Colonic mucosa (tissue), 4 donors: ENCODE results near the gene ELOA. TPM values are rescaled to one million over a fixed set of nuclear protein-coding genes. Genes with fewer than 3 reads are reported as not detected.

Experiments
- DNase-seq: peaks from one replicate; pipeline ENCODE4 v3.0.0-alpha.2; 2020
- H3K27ac ChIP-seq: fragments of 200-600 bp; one replicate; pipeline ENCODE4 v1.8.0; 2021
- H3K27me3 ChIP-seq: fragments of 200-600 bp; one replicate; pipeline ENCODE4 v1.8.0; 2021
- H3K36me3 ChIP-seq: fragments of 200-600 bp; one replicate; pipeline ENCODE4 v1.8.0; 2021
- H3K4me1 ChIP-seq: fragments of 200-600 bp; one replicate; pipeline ENCODE4 v1.8.0; 2021; ENCODE audit warnings: mild to moderate bottlenecking
- H3K4me3 ChIP-seq: fragments of 200-600 bp; one replicate; pipeline ENCODE4 v1.8.0; 2021
- H3K9ac ChIP-seq, 2 donors: one replicate each; pipeline ENCODE4 v1.7.0; 2013; ENCODE audit warnings: control low read depth in 2 of 2, low read depth in 2 of 2, low read length in 2 of 2
- H3K9me3 ChIP-seq: fragments of 200-600 bp; one replicate; pipeline ENCODE4 v1.8.0; 2021
- intact Hi-C: fragments of 100-400 bp; cut with DNase I; formaldehyde crosslinking; loops from one replicate; pipeline ENCODE4 v1.14.1; 2022
- total RNA-seq, 2 donors: library from RNA; stranded (reverse); fragmentation: NEBNext Ultra II Directional in 1 of 2; extraction: Animal tissue kit (Norgen Biotek cat#: 25700) in 1 of 2; gene quantifications; one replicate each; pipeline ENCODE4 v1.2.1, GENCODE V29; 2021
- TF ChIP-seq, protein P1 (sequence below): fragments of 200-600 bp; IDR thresholded peaks from one replicate; pipeline ENCODE4 v1.8.0; 2022; ENCODE audit warnings: antibody characterized with exemption, mild to moderate bottlenecking
- donor health status: healthy.
- donor health status: DM: no; HTN: no; CAD: no.
- donor health status: DM: no; HTN: no; CAD: no.

The ELOA gene
- total RNA-seq, 2 donors from 2014 or later: 32.6 to 33.0 TPM

DNA sequence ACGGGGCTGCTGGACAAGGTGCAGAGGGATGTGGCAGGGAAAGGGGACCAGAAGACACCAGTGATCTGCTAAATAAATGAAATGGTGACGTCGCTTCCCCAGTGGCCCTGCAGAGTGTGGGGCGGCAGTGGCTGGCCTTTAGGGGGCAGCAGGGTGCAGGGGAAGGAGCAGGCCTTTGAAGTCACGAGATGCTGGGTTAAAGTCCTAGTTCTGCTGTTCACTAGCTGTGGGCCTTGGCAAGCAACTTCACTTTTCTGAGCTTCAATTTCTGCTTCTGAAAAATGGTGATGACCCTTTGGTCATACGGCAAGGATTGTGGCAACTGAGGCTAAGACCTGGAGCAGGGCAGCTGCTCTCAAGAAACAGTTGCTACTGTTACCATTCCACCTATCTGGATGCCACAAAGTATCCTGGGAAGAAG lies 66.5 kb downstream of the ELOA start:
- peak; percentile 91 for DNase-seq
- no peaks in the 10 kb centered on the region for H3K4me1 ChIP-seq
- no peaks in the 10 kb centered on the region for H3K9me3 ChIP-seq
- intact Hi-C loops: loop anchor here (5.0 kb wide), 2 partner anchors 58 to 108 kb away; partner anchors contain the start of gene FUCA1
- no peaks in the 10 kb centered on the region for H3K36me3 ChIP-seq
- H3K27me3 ChIP-seq: no peaks in the 10 kb centered on the region
- no peak overlapping the region for H3K4me3 ChIP-seq
- no peak overlapping the region for H3K27ac ChIP-seq
- H3K9ac ChIP-seq: peak overlapping the region in 1 of 2 donors; percentile 59
- TF ChIP-seq, protein P1, sequence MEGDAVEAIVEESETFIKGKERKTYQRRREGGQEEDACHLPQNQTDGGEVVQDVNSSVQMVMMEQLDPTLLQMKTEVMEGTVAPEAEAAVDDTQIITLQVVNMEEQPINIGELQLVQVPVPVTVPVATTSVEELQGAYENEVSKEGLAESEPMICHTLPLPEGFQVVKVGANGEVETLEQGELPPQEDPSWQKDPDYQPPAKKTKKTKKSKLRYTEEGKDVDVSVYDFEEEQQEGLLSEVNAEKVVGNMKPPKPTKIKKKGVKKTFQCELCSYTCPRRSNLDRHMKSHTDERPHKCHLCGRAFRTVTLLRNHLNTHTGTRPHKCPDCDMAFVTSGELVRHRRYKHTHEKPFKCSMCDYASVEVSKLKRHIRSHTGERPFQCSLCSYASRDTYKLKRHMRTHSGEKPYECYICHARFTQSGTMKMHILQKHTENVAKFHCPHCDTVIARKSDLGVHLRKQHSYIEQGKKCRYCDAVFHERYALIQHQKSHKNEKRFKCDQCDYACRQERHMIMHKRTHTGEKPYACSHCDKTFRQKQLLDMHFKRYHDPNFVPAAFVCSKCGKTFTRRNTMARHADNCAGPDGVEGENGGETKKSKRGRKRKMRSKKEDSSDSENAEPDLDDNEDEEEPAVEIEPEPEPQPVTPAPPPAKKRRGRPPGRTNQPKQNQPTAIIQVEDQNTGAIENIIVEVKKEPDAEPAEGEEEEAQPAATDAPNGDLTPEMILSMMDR: peak; percentile 70

DNA sequence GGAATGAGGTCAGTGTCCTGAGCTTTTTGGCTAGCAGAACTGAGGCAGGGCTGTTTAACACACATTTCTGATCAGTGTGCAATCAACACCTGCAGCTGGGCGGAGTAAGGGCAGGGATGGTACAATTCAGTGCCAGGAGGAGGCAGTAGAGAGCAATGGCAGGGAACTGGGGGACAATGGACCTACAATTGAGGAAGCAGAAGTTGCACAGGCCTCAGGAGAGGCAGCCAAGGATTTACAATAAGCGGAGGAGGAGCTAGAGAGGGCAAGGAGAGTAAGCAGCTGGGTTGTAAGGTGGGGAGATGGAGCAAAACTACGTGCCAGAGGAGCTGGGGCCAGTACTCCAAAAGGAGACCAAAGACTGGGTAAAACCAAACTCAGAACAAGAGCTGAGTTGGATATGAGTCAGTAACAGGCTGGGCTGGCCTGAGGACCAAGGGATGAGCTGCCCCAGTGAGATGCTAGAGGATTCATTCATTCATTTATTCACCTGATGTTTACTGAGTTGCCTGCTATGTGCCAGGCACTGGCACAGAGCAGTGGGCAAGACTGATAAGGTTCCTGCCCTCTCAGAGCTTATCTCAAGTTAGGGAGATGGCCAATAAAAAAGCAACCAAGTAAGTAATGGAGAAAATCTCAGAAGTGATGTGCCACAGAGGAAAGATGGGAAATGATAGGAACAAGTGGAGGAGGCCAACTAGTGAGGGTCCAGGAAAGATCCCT lies 67.7 kb downstream of the ELOA start:
- no peak overlapping the region for H3K27ac ChIP-seq
- TF ChIP-seq, protein P1: peak; percentile 76
- intact Hi-C loops: loop anchor here (5.0 kb wide), 2 partner anchors 56 to 106 kb away; partner anchors contain the start of gene FUCA1

More for the DNA sequence above, 67.7 kb downstream of the ELOA start:
- Histone ChIP-seq H3K4me1 (no peaks in the 10 kb centered on the region), H3K9ac (peak overlapping the region in 1 of 2 donors; percentile 59), H3K4me3 (no peak overlapping the region), H3K36me3 (no peaks in the 10 kb centered on the region), H3K27me3 (no peaks in the 10 kb centered on the region), H3K9me3 (no peaks in the 10 kb centered on the region)
- DNase-seq: peak; percentile 90

Other genes with a start within 250 kb of the ELOA start
- 10 to 100 TPM in 1 of 2 donors, 1 to 10 TPM in 1; 8.2 to 32.9 TPM for gene E2F2, start 212.2 kb upstream of the ELOA start, total RNA-seq
- 100 to 1,000 TPM; 106 to 221 TPM for gene ID3, start 184.0 kb upstream of the ELOA start, total RNA-seq
- gene RPL11, start 51.7 kb upstream of the ELOA start, total RNA-seq: 100 to 1,000 TPM; 871 to 897 TPM
- 10 to 100 TPM; 51.5 to 51.6 TPM for gene PITHD1, start 34.9 kb downstream of the ELOA start, total RNA-seq
- 10 to 100 TPM; 76.3 to 93.7 TPM for gene LYPLA2, start 47.7 kb downstream of the ELOA start, total RNA-seq
- 100 to 1,000 TPM; 163 to 208 TPM for gene GALE, start 57.3 kb downstream of the ELOA start, total RNA-seq
- gene HMGCL, start 82.0 kb downstream of the ELOA start, total RNA-seq: 100 to 1,000 TPM in 1 of 2 donors, 10 to 100 TPM in 1; 66.2 to 110 TPM
- 100 to 1,000 TPM in 1 of 2 donors, 10 to 100 TPM in 1; 70.1 to 165 TPM for gene FUCA1, start 124.8 kb downstream of the ELOA start, total RNA-seq
- gene CNR2, start 169.9 kb downstream of the ELOA start, total RNA-seq: under 1 TPM; 0.12 to 0.13 TPM
- 100 to 1,000 TPM; 152 to 170 TPM for gene PNRC2, start 216.4 kb downstream of the ELOA start, total RNA-seq
- 100 to 1,000 TPM in 1 of 2 donors, 10 to 100 TPM in 1; 76.8 to 115 TPM for gene SRSF10, start 236.9 kb downstream of the ELOA start, total RNA-seq